Body of pancreas (tissue), 4 donors: ENCODE results near the gene RUNDC3A. TPM values are rescaled to one million over a fixed set of nuclear protein-coding genes. Genes with fewer than 3 reads are reported as not detected.

Source experiments
- ATAC-seq: fragments of 150-250 bp; one replicate; pipeline ENCODE4 v1.9.1; 2016
- DNase-seq, 4 donors: peaks; one replicate each; pipeline ENCODE4 v3.0.0-alpha.2; 2019
- H3K27ac ChIP-seq, 4 donors: fragments of 200-600 bp; sonication (generic); 1 replicate in 3 of 4; 2 replicates in 1 of 4; pipeline versions ENCODE4 v1.5.1 to v1.6.1; 2016 to 2019; ENCODE audit warnings: mild to moderate bottlenecking in 1 of 4, mixed read lengths in 1 of 4, moderate library complexity in 1 of 4
- H3K27me3 ChIP-seq, 2 donors: fragments of 200-600 bp; sonication (generic); one replicate each; pipeline ENCODE4 v1.6.0; 2016; ENCODE audit warnings: mild to moderate bottlenecking in 1 of 2
- H3K36me3 ChIP-seq, 2 donors: fragments of 200-600 bp; sonication (generic); replicated peaks in 1 of 2; 2 replicates each; pipeline ENCODE4 v1.5.1; 2016; ENCODE audit warnings: low read depth in 2 of 2; ENCODE audit not compliant: insufficient read depth in 1 of 2
- H3K4me1 ChIP-seq: fragments of 200-600 bp; sonication (generic); one replicate; pipeline ENCODE4 v1.6.0; 2016
- H3K4me3 ChIP-seq, 2 donors: fragments of 200-600 bp; sonication (generic); 1 replicate in 1 of 2; 2 replicates in 1 of 2; pipeline ENCODE4 v1.5.1; 2016 to 2019
- H3K9me3 ChIP-seq, 3 donors: fragments of 200-600 bp; sonication (generic); 1 replicate in 2 of 3; 2 replicates in 1 of 3; pipeline ENCODE4 v1.5.1; 2016
- CTCF ChIP-seq, 7 experiments: fragments of 450-650 bp in 4 of 7; fragments of 200-600 bp in 3 of 7; sonication (generic) in 3 of 7; IDR thresholded peaks; one replicate each; pipeline ENCODE4 v1.5.1; 2016 to 2019; ENCODE audit warnings: antibody characterized with exemption in 7 of 7
- POLR2A ChIP-seq, 3 donors: fragments of 450-650 bp; IDR thresholded peaks; one replicate each; pipeline ENCODE4 v1.6.1; 2016; ENCODE audit warnings: antibody characterized with exemption in 3 of 3, mild to moderate bottlenecking in 2 of 3
- WGBS, 2 donors: methylation state at CpG; one replicate each; pipeline ENCODE4 v1.1.5; 2017; 5-methylcytosine and 5-hydroxymethylcytosine counted together
- intact Hi-C: fragments of 100-400 bp; cut with DNase I; formaldehyde crosslinking; loops from one replicate; pipeline ENCODE4 v1.15.1; 2023
- total RNA-seq, 2 donors: library from RNA; depleted of rRNA; stranded (reverse); fragments of >200 nt; gene quantifications; one replicate each; pipeline ENCODE4 v1.1.0, GENCODE V29; 2016

The RUNDC3A gene
- total RNA-seq, 2 donors from 2014 or later, result 2.6 TPM; not detected in 1

GRCh38 chr17:44355642-44356099 is 47.3 kb downstream of the RUNDC3A start:
- ATAC-seq (no peak), DNase-seq (no peak)
- H3K27me3 ChIP-seq, result no peaks in the 10 kb centered on the region
- WGBS, 2 donors, result 83% methylated on average over 16 to 17 of the region's 17 CpGs
- no peak overlapping the region for H3K27ac ChIP-seq
- H3K9me3 ChIP-seq, result no peaks in the 10 kb centered on the region
- TF ChIP-seq POLR2A (IDR thresholded peaks at IDR 0.05) (no peak), CTCF (IDR thresholded peaks at IDR 0.05) (no peak)
- peaks cover 6% of the 10 kb centered on the region for H3K4me1 ChIP-seq
- H3K4me3 ChIP-seq, result no peak overlapping the region
- peaks cover 8 to 15% of the 10 kb centered on the region in 2 donors for H3K36me3 ChIP-seq
- intact Hi-C loops, result no loop called here

GRCh38 chr17:44356241-44356640 is 47.8 kb downstream of the RUNDC3A start:
- intact Hi-C loops, result no loop called here
- H3K9me3 ChIP-seq, result no peaks in the 10 kb centered on the region
- 74 to 100% methylated on average over 2 to 9 of the region's 11 CpGs for WGBS, 2 donors
- peaks cover 6% of the 10 kb centered on the region for H3K4me1 ChIP-seq
- no peak overlapping the region for H3K27ac ChIP-seq
- peaks cover 8 to 15% of the 10 kb centered on the region in 2 donors for H3K36me3 ChIP-seq
- H3K27me3 ChIP-seq, result no peaks in the 10 kb centered on the region
- no peak overlapping the region for H3K4me3 ChIP-seq
- DNase-seq (no peak), ATAC-seq (no peak)
- no peak for TF ChIP-seq POLR2A (IDR thresholded peaks at IDR 0.05)

- Histone ChIP-seq H3K36me3 (no peaks in the 10 kb centered on the region), H3K27ac (no peak overlapping the region), H3K27me3 (no peaks in the 10 kb centered on the region), H3K4me1 (peaks cover 15% of the 10 kb centered on the region), H3K9me3 (no peaks in the 10 kb centered on the region), H3K4me3 (no peak overlapping the region)
- TF ChIP-seq POLR2A (IDR thresholded peaks at IDR 0.05) (no peak), CTCF (IDR thresholded peaks at IDR 0.05) (no peak)
- ATAC-seq, result no peak
- 64 to 68% methylated on average over 9 of the region's 9 CpGs for whole genome bisulfite sequencing, 2 donors
- no peak for DNase-seq
- intact Hi-C loops, result no loop called here
Observed at GRCh38 chr17:44358066-44358465, 49.7 kb downstream of the RUNDC3A start.

- no peaks in the 10 kb centered on the region for H3K27me3 ChIP-seq
- H3K9me3 ChIP-seq, result no peaks in the 10 kb centered on the region
- intact Hi-C loops, result no loop called here
- TF ChIP-seq CTCF (IDR thresholded peaks at IDR 0.05) (no peak), POLR2A (IDR thresholded peaks at IDR 0.05) (no peak)
- no peak overlapping the region for H3K27ac ChIP-seq
- no peak overlapping the region for H3K4me3 ChIP-seq
- DNase-seq (no peak), ATAC-seq (no peak)
- 61 to 70% methylated on average over 5 to 6 of the region's 6 CpGs for WGBS, 2 donors
- no peaks in the 10 kb centered on the region for H3K36me3 ChIP-seq
- peaks cover 17% of the 10 kb centered on the region for H3K4me1 ChIP-seq
Observed at GRCh38 chr17:44359006-44359405, 50.6 kb downstream of the RUNDC3A start.

- Histone ChIP-seq H3K36me3 (no peaks in the 10 kb centered on the region), H3K9me3 (no peaks in the 10 kb centered on the region), H3K4me1 (peaks cover 18% of the 10 kb centered on the region), H3K27ac (no peak overlapping the region), H3K27me3 (no peaks in the 10 kb centered on the region), H3K4me3 (no peak overlapping the region)
- intact Hi-C loops, result no loop called here
- ATAC-seq (no peak), DNase-seq (no peak)
- WGBS, 2 donors, result 67 to 70% methylated on average over 12 to 14 of the region's 14 CpGs
- TF ChIP-seq CTCF (IDR thresholded peaks at IDR 0.05), result no peak
Observed at GRCh38 chr17:44359458-44360143, 51.2 kb downstream of the RUNDC3A start.
